ENCODE measurements around the gene PNKD.
A peak's percentile ranks its signal among the peaks of the same experiment; 100 is the strongest.

The PNKD gene

GRCh38 chr2:218226903-218227302, 43.4 kb upstream of the PNKD start:
- Histone ChIP-seq H4K91ac (ENCODE audit: low read depth, low read length) (no peak overlapping the region), H3K4me1 (ENCODE audit: control insufficient read depth in 1 of 2, insufficient read depth in 2 of 2, low read length in 2 of 2) (peaks cover 4 to 21% of the 10 kb centered on the region in 2 experiments), H3K79me1 (ENCODE audit: low read length) (no peaks in the 10 kb centered on the region), H3K4me2 (ENCODE audit: low read length) (no peak overlapping the region), H3K27me3 (ENCODE audit: insufficient read depth, low read length) (no peaks in the 10 kb centered on the region), H3K4me3 (ENCODE audit: low read depth, low read length) (no peak overlapping the region), H4K8ac (ENCODE audit: low read depth, low read length) (no peak overlapping the region), H3K9me3 (ENCODE audit: insufficient read depth, low read depth, low read length) (no peaks in the 10 kb centered on the region), H3K9ac (ENCODE audit: low read length) (no peak overlapping the region), H3K18ac (ENCODE audit: low read length) (no peak overlapping the region), H2BK120ac (ENCODE audit: insufficient read depth, low read length, poor library complexity) (no peak overlapping the region), H3K79me2 (ENCODE audit: control insufficient read depth, insufficient read depth, low read length, poor library complexity) (peaks cover 6% of the 10 kb centered on the region), H3K36me3 (ENCODE audit: control insufficient read depth in 1 of 2, insufficient read depth in 2 of 2, low read length in 2 of 2) (peaks cover 24 to 36% of the 10 kb centered on the region in 2 experiments), H4K12ac (ENCODE audit: low read depth, low read length) (no peak overlapping the region), H2AFZ (ENCODE audit: insufficient read depth, low read length, poor library complexity) (no peak overlapping the region), H3K4ac (ENCODE audit: low read depth, low read length) (no peak overlapping the region), H2AK5ac (ENCODE audit: low read length) (no peak overlapping the region), H3K27ac (ENCODE audit: low read depth, low read length) (no peak overlapping the region), H3K23ac (ENCODE audit: low read length) (no peak overlapping the region), H2BK12ac (ENCODE audit: low read length) (no peak overlapping the region), H2BK5ac (ENCODE audit: low read depth, low read length, poor library complexity) (no peak overlapping the region), H3K14ac (ENCODE audit: low read length) (no peak overlapping the region)
- DNase-seq, result no peak
- WGBS (ENCODE audit: extremely low coverage, insufficient coverage, insufficient read length), result no CpG with 5 or more reads among the region's 3 CpGs

DNA sequence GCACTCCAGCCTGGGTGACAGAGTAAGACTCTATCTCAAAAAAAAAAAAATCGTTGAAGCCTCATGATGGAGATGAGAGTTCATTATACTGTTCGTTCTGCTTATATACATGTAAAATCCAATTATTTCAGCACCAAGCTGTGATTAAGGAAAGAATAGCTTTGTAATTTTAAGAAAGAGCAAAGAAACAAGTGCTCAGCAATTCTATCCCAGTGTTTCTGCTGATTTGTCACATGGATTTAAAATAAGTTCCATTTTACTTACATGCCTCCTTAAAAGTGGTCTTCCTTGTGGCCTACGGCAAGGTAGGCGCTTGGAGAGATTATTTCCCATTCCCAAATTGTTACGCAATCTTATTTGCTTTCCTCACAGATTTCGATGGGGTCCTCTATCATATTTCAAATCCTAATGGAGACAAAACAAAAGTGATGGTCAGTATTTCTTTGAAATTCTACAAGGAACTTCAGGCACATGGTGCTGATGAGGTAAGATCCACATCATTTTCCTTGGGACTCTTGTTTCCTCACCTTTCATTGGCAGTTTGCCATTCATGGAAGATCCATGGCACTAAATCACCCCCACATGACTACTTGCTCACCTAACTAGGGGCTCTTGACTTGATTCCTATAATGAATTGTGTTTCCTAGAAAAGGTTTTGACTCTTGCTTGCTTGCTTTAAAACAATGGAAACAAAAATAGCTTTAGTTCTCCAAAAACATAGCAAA, 41.8 kb upstream of the PNKD start:
- WGBS (ENCODE audit: extremely low coverage, insufficient coverage, insufficient read length), result no CpG with 5 or more reads among the region's 6 CpGs

GRCh38 chr2:218229239-218229638, 41.1 kb upstream of the PNKD start:
- Histone ChIP-seq H3K79me1 (ENCODE audit: low read length) (no peaks in the 10 kb centered on the region), H2AK5ac (ENCODE audit: low read length) (no peak overlapping the region), H3K79me2 (ENCODE audit: control insufficient read depth, insufficient read depth, low read length, poor library complexity) (no peaks in the 10 kb centered on the region), H3K27ac (ENCODE audit: low read depth, low read length) (no peak overlapping the region), H3K9me3 (ENCODE audit: insufficient read depth, low read depth, low read length) (no peaks in the 10 kb centered on the region), H3K9ac (ENCODE audit: low read length) (no peak overlapping the region), H3K14ac (ENCODE audit: low read length) (no peak overlapping the region), H4K8ac (ENCODE audit: low read depth, low read length) (no peak overlapping the region), H3K18ac (ENCODE audit: low read length) (no peak overlapping the region), H4K91ac (ENCODE audit: low read depth, low read length) (no peak overlapping the region), H3K4me1 (ENCODE audit: control insufficient read depth in 1 of 2, insufficient read depth in 2 of 2, low read length in 2 of 2) (peaks cover 0 to 13% of the 10 kb centered on the region in 2 experiments), H3K23ac (ENCODE audit: low read length) (no peak overlapping the region), H3K4me2 (ENCODE audit: low read length) (no peak overlapping the region), H2AFZ (ENCODE audit: insufficient read depth, low read length, poor library complexity) (no peak overlapping the region), H3K4ac (ENCODE audit: low read depth, low read length) (no peak overlapping the region), H3K4me3 (ENCODE audit: low read depth, low read length) (no peak overlapping the region), H2BK5ac (ENCODE audit: low read depth, low read length, poor library complexity) (no peak overlapping the region), H2BK120ac (ENCODE audit: insufficient read depth, low read length, poor library complexity) (no peak overlapping the region), H3K27me3 (ENCODE audit: insufficient read depth, low read length) (no peaks in the 10 kb centered on the region), H2BK12ac (ENCODE audit: low read length) (no peak overlapping the region), H4K12ac (ENCODE audit: low read depth, low read length) (no peak overlapping the region), H3K36me3 (ENCODE audit: control insufficient read depth in 1 of 2, insufficient read depth in 2 of 2, low read length in 2 of 2) (peaks cover 29 to 52% of the 10 kb centered on the region in 2 experiments)
- DNase-seq, result peak; percentile 65 to 76
- no CpG with 5 or more reads among the region's 3 CpGs for WGBS (ENCODE audit: extremely low coverage, insufficient coverage, insufficient read length)

More for the DNA sequence above, 41.8 kb upstream of the PNKD start:
- Histone ChIP-seq H2BK120ac (ENCODE audit: insufficient read depth, low read length, poor library complexity) (no peak overlapping the region), H3K4ac (ENCODE audit: low read depth, low read length) (no peak overlapping the region), H3K79me2 (ENCODE audit: control insufficient read depth, insufficient read depth, low read length, poor library complexity) (no peaks in the 10 kb centered on the region), H3K9ac (ENCODE audit: low read length) (no peak overlapping the region), H4K8ac (ENCODE audit: low read depth, low read length) (no peak overlapping the region), H3K18ac (ENCODE audit: low read length) (no peak overlapping the region), H2BK12ac (ENCODE audit: low read length) (no peak overlapping the region), H2AFZ (ENCODE audit: insufficient read depth, low read length, poor library complexity) (no peak overlapping the region), H3K27me3 (ENCODE audit: insufficient read depth, low read length) (no peaks in the 10 kb centered on the region), H3K4me3 (ENCODE audit: low read depth, low read length) (no peak overlapping the region), H4K91ac (ENCODE audit: low read depth, low read length) (no peak overlapping the region), H3K36me3 (ENCODE audit: control insufficient read depth in 1 of 2, insufficient read depth in 2 of 2, low read length in 2 of 2) (peaks cover 27 to 46% of the 10 kb centered on the region in 2 experiments), H3K23ac (ENCODE audit: low read length) (no peak overlapping the region), H4K12ac (ENCODE audit: low read depth, low read length) (no peak overlapping the region), H3K79me1 (ENCODE audit: low read length) (no peaks in the 10 kb centered on the region), H2BK5ac (ENCODE audit: low read depth, low read length, poor library complexity) (no peak overlapping the region), H3K9me3 (ENCODE audit: insufficient read depth, low read depth, low read length) (no peaks in the 10 kb centered on the region), H3K27ac (ENCODE audit: low read depth, low read length) (peak overlapping the region; percentile 61), H2AK5ac (ENCODE audit: low read length) (no peak overlapping the region), H3K14ac (ENCODE audit: low read length) (no peak overlapping the region), H3K4me2 (ENCODE audit: low read length) (no peak overlapping the region), H3K4me1 (ENCODE audit: control insufficient read depth in 1 of 2, insufficient read depth in 2 of 2, low read length in 2 of 2) (peaks cover 0 to 13% of the 10 kb centered on the region in 2 experiments)
- no peak for DNase-seq

DNA sequence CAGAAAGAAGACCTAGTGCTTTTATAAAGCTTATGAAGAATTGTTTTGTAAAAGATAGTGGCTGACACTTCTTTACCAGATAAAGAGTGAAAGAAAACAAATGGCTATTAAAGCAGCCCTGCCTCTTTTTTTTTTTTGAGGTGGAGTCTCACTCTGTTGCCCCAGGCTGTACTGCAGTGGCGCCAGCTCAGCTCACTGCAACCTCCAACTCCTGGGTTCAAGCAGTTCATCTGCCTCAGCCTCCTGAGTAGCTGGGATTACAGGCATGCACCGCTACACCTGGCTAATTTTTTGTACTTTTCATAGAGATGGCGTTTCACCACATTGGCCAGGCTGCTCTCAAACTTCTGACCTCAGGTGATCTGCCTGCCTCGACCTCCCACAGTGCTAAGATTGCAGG, 40.5 kb upstream of the PNKD start:
- Histone ChIP-seq H3K9ac (ENCODE audit: low read length) (no peak overlapping the region), H3K27ac (ENCODE audit: low read depth, low read length) (peak overlapping the region; percentile 42), H2AFZ (ENCODE audit: insufficient read depth, low read length, poor library complexity) (no peak overlapping the region), H3K23ac (ENCODE audit: low read length) (no peak overlapping the region), H3K18ac (ENCODE audit: low read length) (no peak overlapping the region), H3K4ac (ENCODE audit: low read depth, low read length) (no peak overlapping the region), H3K4me3 (ENCODE audit: low read depth, low read length) (no peak overlapping the region), H4K8ac (ENCODE audit: low read depth, low read length) (no peak overlapping the region), H4K12ac (ENCODE audit: low read depth, low read length) (no peak overlapping the region), H3K4me2 (ENCODE audit: low read length) (no peak overlapping the region), H3K4me1 (ENCODE audit: control insufficient read depth in 1 of 2, insufficient read depth in 2 of 2, low read length in 2 of 2) (peaks cover 0 to 13% of the 10 kb centered on the region in 2 experiments), H4K91ac (ENCODE audit: low read depth, low read length) (no peak overlapping the region), H3K9me3 (ENCODE audit: insufficient read depth, low read depth, low read length) (no peaks in the 10 kb centered on the region), H3K79me1 (ENCODE audit: low read length) (no peaks in the 10 kb centered on the region), H2BK5ac (ENCODE audit: low read depth, low read length, poor library complexity) (no peak overlapping the region), H3K14ac (ENCODE audit: low read length) (no peak overlapping the region), H3K27me3 (ENCODE audit: insufficient read depth, low read length) (no peaks in the 10 kb centered on the region), H3K79me2 (ENCODE audit: control insufficient read depth, insufficient read depth, low read length, poor library complexity) (no peaks in the 10 kb centered on the region), H2BK12ac (ENCODE audit: low read length) (no peak overlapping the region), H2BK120ac (ENCODE audit: insufficient read depth, low read length, poor library complexity) (no peak overlapping the region), H2AK5ac (ENCODE audit: low read length) (no peak overlapping the region), H3K36me3 (ENCODE audit: control insufficient read depth in 1 of 2, insufficient read depth in 2 of 2, low read length in 2 of 2) (peaks cover 29 to 49% of the 10 kb centered on the region in 2 experiments)
- peak; percentile 39 to 60 for DNase-seq
- no CpG with 5 or more reads among the region's 4 CpGs for WGBS (ENCODE audit: extremely low coverage, insufficient coverage, insufficient read length)
